GM21360 (cell line): ENCODE data around the gene SDK1.
A peak's percentile ranks its signal among the peaks of the same experiment; 100 is the strongest.

ENCODE experiments used
- ATAC-seq: cut with Tn5 transposase; IDR thresholded peaks from one replicate; pipeline ENCODE4 v1.9.1; 2021; ENCODE audit warnings: mild to moderate bottlenecking, moderate library complexity; ENCODE audit not compliant: unreplicated experiment

SDK1 gene

GRCh38 chr7:3300651-3301448, at the start of gene SDK1:
Gene SDK1 (plus strand): TSS chr7:3301252. CDS start chr7:3301587, 335 bp downstream.
- ATAC-seq = peak; percentile 92

GRCh38 chr7:3254718-3255117, 46.3 kb upstream of the SDK1 start:
- no peak for ATAC-seq

GRCh38 chr7:3259711-3260400, 41.2 kb upstream of the SDK1 start:
- ATAC-seq = no peak

GRCh38 chr7:3260401-3260715, 40.7 kb upstream of the SDK1 start:
- no peak for ATAC-seq

- ATAC-seq = no peak
Measured at GRCh38 chr7:3264693-3265339, 36.2 kb upstream of the SDK1 start.

GRCh38 chr7:3265388-3265787, 35.7 kb upstream of the SDK1 start:
- ATAC-seq = no peak

- ATAC-seq = no peak
Measured at GRCh38 chr7:3266240-3266639, 34.8 kb upstream of the SDK1 start.

- ATAC-seq = no peak
Measured at GRCh38 chr7:3267966-3268690, 32.9 kb upstream of the SDK1 start.

GRCh38 chr7:3270362-3270761, 30.7 kb upstream of the SDK1 start:
- ATAC-seq = no peak

- ATAC-seq = no peak
Measured at GRCh38 chr7:3271298-3271697, 29.8 kb upstream of the SDK1 start.

GRCh38 chr7:3272691-3273141, 28.3 kb upstream of the SDK1 start:
- no peak for ATAC-seq

- no peak for ATAC-seq
Measured at GRCh38 chr7:3274131-3274530, 26.9 kb upstream of the SDK1 start.

GRCh38 chr7:3277604-3278572, 23.2 kb upstream of the SDK1 start:
- ATAC-seq = no peak

GRCh38 chr7:3279147-3279818, 21.8 kb upstream of the SDK1 start:
- no peak for ATAC-seq

GRCh38 chr7:3280445-3280844, 20.6 kb upstream of the SDK1 start:
- no peak for ATAC-seq

GRCh38 chr7:3280946-3281656, 20.0 kb upstream of the SDK1 start:
- no peak for ATAC-seq

- ATAC-seq = no peak
Measured at GRCh38 chr7:3282457-3282856, 18.6 kb upstream of the SDK1 start.

GRCh38 chr7:3283130-3283704, 17.8 kb upstream of the SDK1 start:
- ATAC-seq = no peak

GRCh38 chr7:3285652-3286051, 15.4 kb upstream of the SDK1 start:
- no peak for ATAC-seq
